Measurements from ENCODE around the gene SLF2. TPM values are rescaled to one million over a fixed set of nuclear protein-coding genes. Genes with fewer than 3 reads are reported as not detected.

Gene SLF2
- total RNA-seq, 1 donor from 2014 or later, result 16.4 TPM

GRCh38 chr10:100977436-100977835, 64.7 kb downstream of the SLF2 start:
- peaks cover 34% of the 10 kb centered on the region for H3K36me3 ChIP-seq
- intact Hi-C loops (cut with micrococcal nuclease), result no loop called here
- H3K9me3 ChIP-seq (replicated peaks), result no peaks in the 10 kb centered on the region
- no peaks in the 10 kb centered on the region for H3K4me1 ChIP-seq
- H3K27ac ChIP-seq (replicated peaks), result no peak overlapping the region
- TF ChIP-seq, protein P1, sequence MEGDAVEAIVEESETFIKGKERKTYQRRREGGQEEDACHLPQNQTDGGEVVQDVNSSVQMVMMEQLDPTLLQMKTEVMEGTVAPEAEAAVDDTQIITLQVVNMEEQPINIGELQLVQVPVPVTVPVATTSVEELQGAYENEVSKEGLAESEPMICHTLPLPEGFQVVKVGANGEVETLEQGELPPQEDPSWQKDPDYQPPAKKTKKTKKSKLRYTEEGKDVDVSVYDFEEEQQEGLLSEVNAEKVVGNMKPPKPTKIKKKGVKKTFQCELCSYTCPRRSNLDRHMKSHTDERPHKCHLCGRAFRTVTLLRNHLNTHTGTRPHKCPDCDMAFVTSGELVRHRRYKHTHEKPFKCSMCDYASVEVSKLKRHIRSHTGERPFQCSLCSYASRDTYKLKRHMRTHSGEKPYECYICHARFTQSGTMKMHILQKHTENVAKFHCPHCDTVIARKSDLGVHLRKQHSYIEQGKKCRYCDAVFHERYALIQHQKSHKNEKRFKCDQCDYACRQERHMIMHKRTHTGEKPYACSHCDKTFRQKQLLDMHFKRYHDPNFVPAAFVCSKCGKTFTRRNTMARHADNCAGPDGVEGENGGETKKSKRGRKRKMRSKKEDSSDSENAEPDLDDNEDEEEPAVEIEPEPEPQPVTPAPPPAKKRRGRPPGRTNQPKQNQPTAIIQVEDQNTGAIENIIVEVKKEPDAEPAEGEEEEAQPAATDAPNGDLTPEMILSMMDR (IDR thresholded peaks at IDR 0.05; ENCODE audit: borderline replicate concordance), result no peak
- DNase-seq, result no peak
- no peaks in the 10 kb centered on the region for H3K27me3 ChIP-seq (ENCODE audit: low read depth)
- H3K4me3 ChIP-seq, result no peak overlapping the region

DNA sequence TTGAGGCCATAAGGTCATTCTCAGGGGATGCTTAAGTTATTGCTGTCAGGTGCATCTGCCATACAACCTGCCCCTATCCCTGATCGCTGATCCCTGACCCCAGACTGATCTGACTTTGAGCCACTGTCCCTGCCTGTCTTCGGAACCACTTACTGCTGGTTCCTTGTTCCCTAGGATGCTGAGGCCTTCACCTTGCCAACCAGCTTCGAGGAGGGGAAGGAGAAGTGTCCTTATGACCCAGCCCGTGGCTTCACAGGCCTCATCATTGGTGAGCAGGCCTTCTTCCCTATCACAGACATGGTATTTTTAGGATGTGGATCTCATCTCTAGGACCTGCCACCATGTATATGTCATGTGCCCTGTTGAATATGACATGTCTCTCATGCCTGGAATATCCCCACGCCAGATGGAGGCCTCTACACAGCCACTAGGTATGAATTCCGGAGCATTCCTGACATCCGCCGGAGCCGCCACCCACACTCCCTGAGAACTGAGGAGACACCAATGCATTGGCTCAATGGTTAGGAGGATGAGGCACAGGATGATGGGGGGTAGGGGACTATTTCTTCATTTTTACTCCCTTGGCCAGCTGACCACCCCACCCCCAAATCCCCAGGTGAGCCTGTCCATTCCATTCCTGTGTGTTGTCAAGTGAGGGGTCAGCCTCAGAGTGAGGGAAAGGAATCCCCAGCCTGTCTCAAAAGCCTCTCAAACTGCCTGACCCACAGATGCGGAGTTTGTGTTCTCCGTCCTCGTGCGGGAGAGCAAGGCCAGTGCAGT, 65.5 kb downstream of the SLF2 start:
- TF ChIP-seq, protein P1 (IDR thresholded peaks at IDR 0.05; ENCODE audit: borderline replicate concordance), result no peak
- intact Hi-C loops (cut with micrococcal nuclease), result no loop called here
- DNase-seq, result no peak
- no peaks in the 10 kb centered on the region for H3K27me3 ChIP-seq (ENCODE audit: low read depth)
- no peaks in the 10 kb centered on the region for H3K4me1 ChIP-seq
- no peak overlapping the region for H3K27ac ChIP-seq (replicated peaks)
- H3K9me3 ChIP-seq (replicated peaks), result no peaks in the 10 kb centered on the region
- H3K4me3 ChIP-seq, result no peak overlapping the region
- H3K36me3 ChIP-seq, result peaks cover 39% of the 10 kb centered on the region

DNA sequence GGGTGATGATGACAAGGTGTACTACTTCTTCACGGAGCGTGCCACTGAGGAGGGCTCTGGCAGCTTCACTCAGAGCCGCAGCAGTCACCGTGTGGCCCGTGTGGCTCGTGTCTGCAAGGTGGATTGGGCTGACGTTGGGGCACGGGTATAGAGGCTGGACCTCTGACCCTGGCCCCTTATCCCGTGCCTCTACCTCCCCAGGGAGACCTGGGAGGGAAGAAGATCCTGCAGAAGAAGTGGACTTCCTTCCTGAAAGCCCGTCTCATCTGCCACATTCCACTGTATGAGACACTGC, 66.1 kb downstream of the SLF2 start:
- H3K27me3 ChIP-seq (ENCODE audit: low read depth), result no peaks in the 10 kb centered on the region
- no peak overlapping the region for H3K27ac ChIP-seq (replicated peaks)
- peaks cover 43% of the 10 kb centered on the region for H3K36me3 ChIP-seq
- no peak for DNase-seq
- H3K4me1 ChIP-seq, result no peaks in the 10 kb centered on the region
- H3K9me3 ChIP-seq (replicated peaks), result no peaks in the 10 kb centered on the region
- intact Hi-C loops (cut with micrococcal nuclease), result no loop called here
- TF ChIP-seq, protein P1 (IDR thresholded peaks at IDR 0.05; ENCODE audit: borderline replicate concordance), result no peak
- H3K4me3 ChIP-seq, result no peak overlapping the region

GRCh38 chr10:100979791-100980272, 67.1 kb downstream of the SLF2 start:
- no peaks in the 10 kb centered on the region for H3K27me3 ChIP-seq (ENCODE audit: low read depth)
- no peaks in the 10 kb centered on the region for H3K4me1 ChIP-seq
- intact Hi-C loops (cut with micrococcal nuclease), result no loop called here
- TF ChIP-seq, protein P1 (IDR thresholded peaks at IDR 0.05; ENCODE audit: borderline replicate concordance), result no peak
- H3K36me3 ChIP-seq, result peaks cover 43% of the 10 kb centered on the region
- H3K4me3 ChIP-seq, result no peak overlapping the region
- no peaks in the 10 kb centered on the region for H3K9me3 ChIP-seq (replicated peaks)
- no peak for DNase-seq
- no peak overlapping the region for H3K27ac ChIP-seq (replicated peaks)

GRCh38 chr10:100980311-100980710, 67.5 kb downstream of the SLF2 start:
- intact Hi-C loops (cut with micrococcal nuclease), result no loop called here
- H3K9me3 ChIP-seq (replicated peaks), result no peaks in the 10 kb centered on the region
- no peaks in the 10 kb centered on the region for H3K27me3 ChIP-seq (ENCODE audit: low read depth)
- peaks cover 43% of the 10 kb centered on the region for H3K36me3 ChIP-seq
- no peak overlapping the region for H3K27ac ChIP-seq (replicated peaks)
- DNase-seq, result no peak
- H3K4me3 ChIP-seq, result no peak overlapping the region
- no peaks in the 10 kb centered on the region for H3K4me1 ChIP-seq
- TF ChIP-seq, protein P1 (IDR thresholded peaks at IDR 0.05; ENCODE audit: borderline replicate concordance), result no peak

Data from left ventricle myocardium inferior (tissue), 1 donor.